ENCODE data around the gene CROCC. TPM values are rescaled to one million over a fixed set of nuclear protein-coding genes. Genes with fewer than 3 reads are reported as not detected.

CROCC gene
- total RNA-seq, 4 donors from 2014 or later: 8.0 to 34.5 (median 30.0) TPM

DNA sequence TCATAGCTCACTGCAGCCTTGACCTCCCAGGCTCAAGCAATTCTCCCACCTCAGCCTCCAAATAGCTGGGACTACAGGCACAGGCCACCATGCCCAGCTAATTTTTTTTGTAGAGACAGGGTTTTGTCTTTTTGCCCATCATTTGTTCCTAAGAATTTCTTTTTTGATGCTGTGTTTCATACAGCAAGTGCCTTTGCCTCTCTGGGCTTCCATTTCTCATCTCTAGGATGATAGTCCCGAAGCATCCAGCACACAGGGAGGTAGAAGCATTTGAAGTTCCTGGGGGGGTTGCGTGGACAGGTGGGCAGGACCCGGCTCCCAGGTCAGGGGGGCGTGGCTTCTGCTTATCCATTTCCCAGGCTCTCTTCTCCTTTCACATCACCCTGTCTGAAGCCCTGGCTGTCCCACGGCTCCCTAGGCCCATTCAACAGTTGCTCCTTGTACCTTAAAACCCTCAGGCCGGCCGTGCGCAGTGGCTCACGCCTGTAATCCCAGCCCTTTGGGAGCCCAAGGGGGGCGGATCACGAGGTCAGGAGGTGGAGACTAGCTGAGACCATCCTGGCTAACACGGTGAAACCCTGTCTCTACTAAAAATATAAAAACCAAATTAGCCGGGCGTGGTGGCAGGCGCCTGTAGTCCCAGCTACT lies 86.6 kb downstream of the CROCC start:
- no peak overlapping the region for H3K27ac ChIP-seq
- TF ChIP-seq EP300 (IDR thresholded peaks at IDR 0.05): no peak
- no peak for TF ChIP-seq POLR2AphosphoS5 (IDR thresholded peaks at IDR 0.05)
- no peak for TF ChIP-seq POLR2A (IDR thresholded peaks at IDR 0.05)
- TF ChIP-seq, protein P1, sequence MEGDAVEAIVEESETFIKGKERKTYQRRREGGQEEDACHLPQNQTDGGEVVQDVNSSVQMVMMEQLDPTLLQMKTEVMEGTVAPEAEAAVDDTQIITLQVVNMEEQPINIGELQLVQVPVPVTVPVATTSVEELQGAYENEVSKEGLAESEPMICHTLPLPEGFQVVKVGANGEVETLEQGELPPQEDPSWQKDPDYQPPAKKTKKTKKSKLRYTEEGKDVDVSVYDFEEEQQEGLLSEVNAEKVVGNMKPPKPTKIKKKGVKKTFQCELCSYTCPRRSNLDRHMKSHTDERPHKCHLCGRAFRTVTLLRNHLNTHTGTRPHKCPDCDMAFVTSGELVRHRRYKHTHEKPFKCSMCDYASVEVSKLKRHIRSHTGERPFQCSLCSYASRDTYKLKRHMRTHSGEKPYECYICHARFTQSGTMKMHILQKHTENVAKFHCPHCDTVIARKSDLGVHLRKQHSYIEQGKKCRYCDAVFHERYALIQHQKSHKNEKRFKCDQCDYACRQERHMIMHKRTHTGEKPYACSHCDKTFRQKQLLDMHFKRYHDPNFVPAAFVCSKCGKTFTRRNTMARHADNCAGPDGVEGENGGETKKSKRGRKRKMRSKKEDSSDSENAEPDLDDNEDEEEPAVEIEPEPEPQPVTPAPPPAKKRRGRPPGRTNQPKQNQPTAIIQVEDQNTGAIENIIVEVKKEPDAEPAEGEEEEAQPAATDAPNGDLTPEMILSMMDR (IDR thresholded peaks at IDR 0.05): no peak

GRCh38 chr1:17009706-17010105 lies 88.0 kb downstream of the CROCC start:
- Histone ChIP-seq H3K9me3 (no peaks in the 10 kb centered on the region), H3K27me3 (no peaks in the 10 kb centered on the region), H3K4me3 (no peak overlapping the region), H3K4me1 (peaks cover 0 to 31% (median 22%) of the 10 kb centered on the region in 3 donors), H3K27ac (no peak overlapping the region), H3K36me3 (peaks cover 0 to 20% of the 10 kb centered on the region in 2 donors)
- TF ChIP-seq POLR2AphosphoS5 (IDR thresholded peaks at IDR 0.05) (no peak), EP300 (IDR thresholded peaks at IDR 0.05) (no peak), POLR2A (IDR thresholded peaks at IDR 0.05) (no peak)
- TF ChIP-seq, protein P1 (IDR thresholded peaks at IDR 0.05): no peak
- 50% methylated on average over 1 of the region's 4 CpGs; no CpG with 5 or more reads in 1 of the 2 donors for WGBS, 2 donors (ENCODE audit: low coverage in 1 of 2)
- no peak for ATAC-seq

More for the DNA sequence above, 86.6 kb downstream of the CROCC start:
- Histone ChIP-seq H3K4me3 (no peak overlapping the region), H3K9me3 (no peaks in the 10 kb centered on the region), H3K4me1 (peaks cover 0 to 31% (median 22%) of the 10 kb centered on the region in 3 donors), H3K27me3 (no peaks in the 10 kb centered on the region), H3K36me3 (peaks cover 0 to 34% of the 10 kb centered on the region in 2 donors)
- ATAC-seq: no peak
- WGBS, 2 donors (ENCODE audit: low coverage in 1 of 2): 67 to 100% methylated on average over 1 of the region's 15 CpGs

DNA sequence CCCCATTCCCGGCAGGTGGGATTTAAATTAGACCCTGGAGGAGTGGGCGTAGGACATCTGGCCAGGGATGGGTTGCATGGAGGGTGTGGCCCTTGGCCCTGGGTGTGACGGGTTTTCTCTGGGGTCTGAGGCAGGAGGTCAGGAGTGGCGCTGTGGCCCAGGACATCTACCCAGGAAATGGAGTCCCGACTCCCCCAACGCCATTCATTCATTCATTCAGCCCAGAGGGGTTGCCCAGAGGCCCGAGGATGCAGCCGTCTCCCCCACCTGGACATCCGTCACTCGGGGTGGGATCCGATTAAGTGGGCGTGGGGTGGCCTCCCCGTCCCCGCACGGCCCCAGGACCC lies 89.3 kb downstream of the CROCC start:
- Histone ChIP-seq H3K27ac (peak overlapping the region in 3 of 4 donors; percentile 45 to 79 (median 47)), H3K4me3 (peak overlapping the region; percentile 45 to 71), H3K27me3 (no peaks in the 10 kb centered on the region), H3K9me3 (no peaks in the 10 kb centered on the region), H3K4me1 (peaks cover 0 to 31% (median 22%) of the 10 kb centered on the region in 3 donors), H3K36me3 (peaks cover 0 to 6% of the 10 kb centered on the region in 2 donors)
- no CpG with 5 or more reads among the region's 15 CpGs for WGBS, 2 donors (ENCODE audit: low coverage in 1 of 2)
- no peak for ATAC-seq
- TF ChIP-seq POLR2A (IDR thresholded peaks at IDR 0.05) (no peak), POLR2AphosphoS5 (IDR thresholded peaks at IDR 0.05) (no peak), EP300 (IDR thresholded peaks at IDR 0.05) (no peak)
- TF ChIP-seq, protein P1 (IDR thresholded peaks at IDR 0.05): no peak

GRCh38 chr1:17011439-17012307 lies 89.9 kb downstream of the CROCC start, which contains the start of gene ATP13A2:
TSS of gene ATP13A2 (minus strand) at chr1:17011928. CDS start at chr1:17011738, 190 bp downstream.
- H3K27me3 ChIP-seq: no peaks in the 10 kb centered on the region
- H3K27ac ChIP-seq: peak within 1 kb of the TSS in 3 of 4 donors; percentile 45 to 79 (median 47)
- peak; percentile 94 for ATAC-seq
- TF ChIP-seq POLR2A (IDR thresholded peaks at IDR 0.05) (peak in 1 of 2 donors; percentile 48), EP300 (IDR thresholded peaks at IDR 0.05) (no peak), POLR2AphosphoS5 (IDR thresholded peaks at IDR 0.05) (no peak)
- TF ChIP-seq, protein P1 (IDR thresholded peaks at IDR 0.05): peak in 1 of 4 experiments; percentile 6
- peak within 1 kb of the TSS; percentile 45 to 71 for H3K4me3 ChIP-seq
- peaks cover 0 to under 1% of the 10 kb centered on the region in 2 donors for H3K36me3 ChIP-seq
- H3K9me3 ChIP-seq: no peaks in the 10 kb centered on the region
- peaks cover 0 to 31% (median 22%) of the 10 kb centered on the region in 3 donors for H3K4me1 ChIP-seq
- 7% methylated on average over 6 of the region's 94 CpGs; no CpG with 5 or more reads in 1 of the 2 donors for WGBS, 2 donors (ENCODE audit: low coverage in 1 of 2)

Data from gastroesophageal sphincter (tissue), 4 donors.